Ovary (tissue), 3 donors: ENCODE data around the gene AGPAT4.

Source experiments
- CTCF ChIP-seq, 3 donors: fragments of 450-650 bp in 2 of 3; fragments of 200-600 bp in 1 of 3; IDR thresholded peaks; one replicate each; pipeline versions ENCODE4 v1.5.1 to v1.8.0; 2016 to 2022; ENCODE audit warnings: antibody characterized with exemption in 3 of 3, mild to moderate bottlenecking in 1 of 3
- POLR2A ChIP-seq: fragments of 450-650 bp; IDR thresholded peaks from one replicate; pipeline ENCODE4 v1.6.1; 2017; ENCODE audit warnings: antibody characterized with exemption, mild to moderate bottlenecking, moderate library complexity
- donor health status: DM: no; HTN: no; CAD: no.

- TF ChIP-seq CTCF (IDR thresholded peaks at IDR 0.05) (no peak), POLR2A (no peak)
These were observed 130.9 kb downstream of the AGPAT4 start for GRCh38 chr6:161142957-161143296.
